ENCODE measurements around the gene ROBO1. TPM values are rescaled to one million over a fixed set of nuclear protein-coding genes. Genes with fewer than 3 reads are reported as not detected.

Gene ROBO1
- total RNA-seq, 2 experiments from 2014 or later: 8.6 to 9.0 TPM

GRCh38 chr3:78792212-78792611 is 975.6 kb downstream of the ROBO1 start:
- POLR2A ChIA-PET: no interaction called here
- H3K27ac Mint-ChIP-seq: no peak overlapping the region
- no peak for TF ChIP-seq CTCF (IDR thresholded peaks at IDR 0.05)
- DNase-seq (no peak), ATAC-seq (no peak)
- no peaks in the 10 kb centered on the region for H3K27me3 Mint-ChIP-seq
- intact Hi-C loops (cut with micrococcal nuclease): no loop called here
- no peak overlapping the region for H3K4me3 Mint-ChIP-seq
- CTCF ChIA-PET: no interaction called here
- peaks cover 4% of the 10 kb centered on the region for H3K4me1 Mint-ChIP-seq (ENCODE audit: low read depth)
- H3K36me3 Mint-ChIP-seq (ENCODE audit: low read depth): no peaks in the 10 kb centered on the region
- H3K9me3 Mint-ChIP-seq: peaks cover 2% of the 10 kb centered on the region

GRCh38 chr3:78791753-78792152 is 976.0 kb downstream of the ROBO1 start:
- no peaks in the 10 kb centered on the region for H3K36me3 Mint-ChIP-seq (ENCODE audit: low read depth)
- peaks cover 4% of the 10 kb centered on the region for H3K4me1 Mint-ChIP-seq (ENCODE audit: low read depth)
- POLR2A ChIA-PET: no interaction called here
- TF ChIP-seq CTCF (IDR thresholded peaks at IDR 0.05): no peak
- DNase-seq: no peak
- no peak for ATAC-seq
- intact Hi-C loops (cut with micrococcal nuclease): no loop called here
- H3K9me3 Mint-ChIP-seq: peaks cover 2% of the 10 kb centered on the region
- no peaks in the 10 kb centered on the region for H3K27me3 Mint-ChIP-seq
- no peak overlapping the region for H3K4me3 Mint-ChIP-seq
- CTCF ChIA-PET: no interaction called here
- H3K27ac Mint-ChIP-seq: no peak overlapping the region

GRCh38 chr3:78788839-78789238 is 979.0 kb downstream of the ROBO1 start:
- intact Hi-C loops (cut with micrococcal nuclease): no loop called here
- ATAC-seq (no peak), DNase-seq (no peak)
- Mint-ChIP-seq H3K9me3 (peaks cover 2% of the 10 kb centered on the region), H3K27me3 (no peaks in the 10 kb centered on the region), H3K4me3 (no peak overlapping the region), H3K4me1 (ENCODE audit: low read depth) (no peaks in the 10 kb centered on the region), H3K27ac (no peak overlapping the region), H3K36me3 (ENCODE audit: low read depth) (no peaks in the 10 kb centered on the region)
- ChIA-PET POLR2A (no interaction called here), CTCF (no interaction called here)
- TF ChIP-seq CTCF (IDR thresholded peaks at IDR 0.05): no peak

GRCh38 chr3:78785004-78785403 is 982.8 kb downstream of the ROBO1 start:
- ChIA-PET POLR2A (no interaction called here), CTCF (no interaction called here)
- H3K36me3 Mint-ChIP-seq (ENCODE audit: low read depth): no peaks in the 10 kb centered on the region
- no peak overlapping the region for H3K27ac Mint-ChIP-seq
- H3K9me3 Mint-ChIP-seq: peaks cover 5% of the 10 kb centered on the region
- no peak for TF ChIP-seq CTCF (IDR thresholded peaks at IDR 0.05)
- no peak for DNase-seq
- H3K4me1 Mint-ChIP-seq (ENCODE audit: low read depth): no peaks in the 10 kb centered on the region
- ATAC-seq: no peak
- intact Hi-C loops (cut with micrococcal nuclease): no loop called here
- H3K4me3 Mint-ChIP-seq: no peak overlapping the region
- no peaks in the 10 kb centered on the region for H3K27me3 Mint-ChIP-seq

GRCh38 chr3:78781351-78781750 is 986.4 kb downstream of the ROBO1 start:
- Mint-ChIP-seq H3K36me3 (ENCODE audit: low read depth) (no peaks in the 10 kb centered on the region), H3K4me3 (no peak overlapping the region), H3K27me3 (no peaks in the 10 kb centered on the region), H3K9me3 (peaks cover 3% of the 10 kb centered on the region), H3K27ac (no peak overlapping the region), H3K4me1 (ENCODE audit: low read depth) (no peaks in the 10 kb centered on the region)
- no peak for DNase-seq
- ATAC-seq: no peak
- intact Hi-C loops (cut with micrococcal nuclease): no loop called here
- CTCF ChIA-PET: no interaction called here
- POLR2A ChIA-PET: no interaction called here
- TF ChIP-seq CTCF (IDR thresholded peaks at IDR 0.05): no peak

All from activated CD8-positive, alpha-beta T cell treated with anti-CD3 and anti-CD28 coated beads for 36 hours (primary cell).